GDM1 (cell line): ENCODE measurements around the gene ABCC9.
"Not testable (repeated sequence)": the region's sequence is repeated elsewhere in the genome, so short reads cannot be mapped to it uniquely, and the experiment has no call there.

ENCODE experiments used
- DNase-seq: peaks from one replicate; lab custom pipeline; 2025; lab: John Stamatoyannopoulos, UW

Gene ABCC9

GRCh38 chr12:21814814-21815213 is 126.4 kb downstream of the ABCC9 start:
- DNase-seq = no peak

- no peak for DNase-seq
These were observed 126.9 kb downstream of the ABCC9 start for GRCh38 chr12:21814327-21814726.

- DNase-seq = no peak
These were observed 127.5 kb downstream of the ABCC9 start for GRCh38 chr12:21813751-21814150.

GRCh38 chr12:21813125-21813524 is 128.1 kb downstream of the ABCC9 start:
- no peak for DNase-seq

- DNase-seq = not testable (repeated sequence)
These were observed 128.9 kb downstream of the ABCC9 start for GRCh38 chr12:21812340-21812739.

GRCh38 chr12:21809100-21809499 is 132.1 kb downstream of the ABCC9 start:
- no peak for DNase-seq

GRCh38 chr12:21806255-21806654 is 135.0 kb downstream of the ABCC9 start:
- DNase-seq = no peak

GRCh38 chr12:21801522-21802288 is 139.5 kb downstream of the ABCC9 start:
- DNase-seq = no peak

GRCh38 chr12:21800011-21800410 is 141.2 kb downstream of the ABCC9 start:
- DNase-seq = no peak

GRCh38 chr12:21797539-21797938 is 143.7 kb downstream of the ABCC9 start:
- DNase-seq = no peak

- no peak for DNase-seq
These were observed 145.4 kb downstream of the ABCC9 start for GRCh38 chr12:21795648-21796328.

- DNase-seq = not testable (repeated sequence)
These were observed 146.2 kb downstream of the ABCC9 start for GRCh38 chr12:21794807-21795595.

GRCh38 chr12:21789687-21790086 is 151.5 kb downstream of the ABCC9 start:
- not testable (repeated sequence) for DNase-seq

GRCh38 chr12:21788089-21788983 is 152.9 kb downstream of the ABCC9 start:
- DNase-seq = no peak

- DNase-seq = no peak
These were observed 155.1 kb downstream of the ABCC9 start for GRCh38 chr12:21786041-21786531.

- not testable (repeated sequence) for DNase-seq
These were observed 158.5 kb downstream of the ABCC9 start for GRCh38 chr12:21782723-21783122.

- no peak for DNase-seq
These were observed 160.4 kb downstream of the ABCC9 start for GRCh38 chr12:21780786-21781185.

GRCh38 chr12:21776175-21776574 is 165.1 kb downstream of the ABCC9 start:
- no peak for DNase-seq

GRCh38 chr12:21775133-21775820 is 165.9 kb downstream of the ABCC9 start:
- DNase-seq = no peak

- no peak for DNase-seq
These were observed 166.7 kb downstream of the ABCC9 start, which contains the start of gene KCNJ8 for GRCh38 chr12:21774358-21775132. TSS of gene KCNJ8 (minus strand) at chr12:21774706. CDS start at chr12:21773616, 1,090 bp downstream.
